HG03159 (cell line): ENCODE measurements around the gene ESRRG.
A peak's percentile ranks its signal among the peaks of the same experiment; 100 is the strongest.
"Not testable (repeated sequence)": the region's sequence is repeated elsewhere in the genome, so short reads cannot be mapped to it uniquely, and the experiment has no call there.

ENCODE experiments used
- ATAC-seq: cut with Tn5 transposase; IDR thresholded peaks from one replicate; pipeline ENCODE4 v1.9.1; 2021; ENCODE audit warnings: mild to moderate bottlenecking, moderate library complexity; ENCODE audit not compliant: unreplicated experiment

Gene ESRRG

GRCh38 chr1:216576234-216576937, 146.8 kb downstream of the ESRRG start:
- no peak for ATAC-seq

- peak; percentile 57 for ATAC-seq
These were observed 156.5 kb downstream of the ESRRG start for GRCh38 chr1:216566641-216567205.

- no peak for ATAC-seq
These were observed 160.1 kb downstream of the ESRRG start for GRCh38 chr1:216563087-216563486.

GRCh38 chr1:216562383-216562782, 160.8 kb downstream of the ESRRG start:
- no peak for ATAC-seq

- no peak for ATAC-seq
These were observed 162.7 kb downstream of the ESRRG start for GRCh38 chr1:216560527-216560926.

GRCh38 chr1:216559359-216559758, 163.9 kb downstream of the ESRRG start:
- ATAC-seq: no peak

- no peak for ATAC-seq
These were observed 167.6 kb downstream of the ESRRG start for GRCh38 chr1:216555653-216556052.

GRCh38 chr1:216554934-216555333, 168.3 kb downstream of the ESRRG start:
- ATAC-seq: no peak

GRCh38 chr1:216553766-216554165, 169.5 kb downstream of the ESRRG start:
- ATAC-seq: no peak

- no peak for ATAC-seq
These were observed 170.2 kb downstream of the ESRRG start for GRCh38 chr1:216553040-216553439.

GRCh38 chr1:216549796-216550195, 173.4 kb downstream of the ESRRG start:
- no peak for ATAC-seq

GRCh38 chr1:216542741-216543140, 180.5 kb downstream of the ESRRG start:
- ATAC-seq: no peak

- ATAC-seq: no peak
These were observed 181.0 kb downstream of the ESRRG start for GRCh38 chr1:216542263-216542662.

GRCh38 chr1:216535751-216536150, 187.5 kb downstream of the ESRRG start:
- ATAC-seq: no peak

- ATAC-seq: no peak
These were observed 188.2 kb downstream of the ESRRG start for GRCh38 chr1:216535059-216535458.

GRCh38 chr1:216533776-216534175, 189.5 kb downstream of the ESRRG start:
- ATAC-seq: no peak

GRCh38 chr1:216532251-216532798, 190.9 kb downstream of the ESRRG start:
- no peak for ATAC-seq

- ATAC-seq: peak; percentile 42
These were observed 191.7 kb downstream of the ESRRG start for GRCh38 chr1:216531263-216532239.

- ATAC-seq: not testable (repeated sequence)
These were observed 193.4 kb downstream of the ESRRG start for GRCh38 chr1:216529851-216530250.

- ATAC-seq: peak; percentile 95
These were observed 194.4 kb downstream of the ESRRG start for GRCh38 chr1:216528816-216529215.

- no peak for ATAC-seq
These were observed 199.6 kb downstream of the ESRRG start for GRCh38 chr1:216523449-216524190.
